ENCODE data around the gene TJP1.

Gene TJP1

DNA sequence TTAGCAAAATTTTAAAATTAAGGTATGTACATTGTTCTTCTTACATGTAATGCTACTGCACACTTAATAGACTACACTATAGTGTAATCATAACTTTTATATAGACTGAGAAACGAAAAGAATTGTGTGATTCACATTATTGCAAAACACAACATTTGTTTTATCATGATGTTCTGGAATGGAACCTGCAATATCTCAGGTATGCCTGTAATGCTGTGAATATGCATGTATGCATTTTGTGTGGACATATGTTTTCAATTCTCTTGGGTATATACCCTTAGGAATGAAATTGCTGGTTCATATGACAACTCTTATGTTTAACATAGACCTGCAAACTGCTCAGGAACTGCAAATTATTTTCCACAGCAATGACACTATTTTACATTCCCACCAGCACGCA lies 38.6 kb upstream of the TJP1 start:
- Histone ChIP-seq H3K4me1 (ENCODE audit: control insufficient read depth, insufficient read depth, low read length) (no peaks in the 10 kb centered on the region), H3K36me3 (ENCODE audit: control insufficient read depth in 2 of 2, insufficient read depth in 1 of 2, low read length in 2 of 2) (no peaks in the 10 kb centered on the region), H3K4me3 (ENCODE audit: low read depth, low read length) (no peak overlapping the region), H3K9me3 (ENCODE audit: control insufficient read depth, insufficient read depth, low read depth, low read length) (no peaks in the 10 kb centered on the region), H3K27ac (ENCODE audit: extremely low read depth, low read depth, low read length) (no peak overlapping the region)
- ChIA-PET POLR2A (no interaction called here), CTCF (no interaction called here)
- no peak for TF ChIP-seq ZSCAN4 (tag by site-specific recombination; IDR thresholded peaks at IDR 0.05)
- TF ChIP-seq, protein P1, sequence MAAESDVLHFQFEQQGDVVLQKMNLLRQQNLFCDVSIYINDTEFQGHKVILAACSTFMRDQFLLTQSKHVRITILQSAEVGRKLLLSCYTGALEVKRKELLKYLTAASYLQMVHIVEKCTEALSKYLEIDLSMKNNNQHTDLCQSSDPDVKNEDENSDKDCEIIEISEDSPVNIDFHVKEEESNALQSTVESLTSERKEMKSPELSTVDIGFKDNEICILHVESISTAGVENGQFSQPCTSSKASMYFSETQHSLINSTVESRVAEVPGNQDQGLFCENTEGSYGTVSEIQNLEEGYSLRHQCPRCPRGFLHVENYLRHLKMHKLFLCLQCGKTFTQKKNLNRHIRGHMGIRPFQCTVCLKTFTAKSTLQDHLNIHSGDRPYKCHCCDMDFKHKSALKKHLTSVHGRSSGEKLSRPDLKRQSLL (tag by site-specific recombination; IDR thresholded peaks at IDR 0.05): no peak

DNA sequence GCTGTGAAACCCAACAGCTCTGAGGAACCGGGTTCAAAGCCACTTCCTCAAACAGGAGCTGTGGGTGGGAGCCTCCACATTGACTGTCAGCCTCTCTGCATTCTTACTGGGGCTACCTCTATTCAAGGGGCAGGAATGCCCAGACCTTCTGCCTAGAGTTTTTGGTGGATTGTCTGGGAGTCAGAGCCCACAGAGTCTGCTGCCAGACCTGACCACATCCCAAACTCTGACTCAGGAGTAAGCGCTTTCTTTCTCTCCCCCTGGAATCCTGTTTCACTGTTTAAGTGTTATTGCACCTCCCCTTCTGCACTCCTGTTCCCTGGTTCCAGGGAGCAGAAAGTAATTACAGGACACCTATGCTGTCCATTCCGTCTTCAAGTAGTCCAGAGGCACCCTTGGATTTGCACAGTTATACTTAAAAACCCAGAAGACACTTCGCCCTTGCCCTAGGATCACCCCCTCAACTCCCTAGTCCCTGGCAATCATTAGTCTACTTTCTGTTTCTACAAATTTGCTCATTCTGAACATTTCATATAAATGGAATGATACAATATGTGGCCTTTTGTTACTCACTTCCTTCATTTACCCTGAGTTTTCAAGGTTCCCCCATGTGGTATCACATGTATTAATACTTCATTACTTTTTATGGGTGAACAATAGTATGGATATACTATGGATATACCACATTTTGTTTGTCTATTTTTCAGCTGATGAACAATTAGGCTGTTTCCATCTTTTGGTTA lies 37.9 kb upstream of the TJP1 start:
- Histone ChIP-seq H3K4me1 (ENCODE audit: control insufficient read depth, insufficient read depth, low read length) (no peaks in the 10 kb centered on the region), H3K9me3 (ENCODE audit: control insufficient read depth, insufficient read depth, low read depth, low read length) (no peaks in the 10 kb centered on the region), H3K27ac (ENCODE audit: extremely low read depth, low read depth, low read length) (no peak overlapping the region), H3K36me3 (ENCODE audit: control insufficient read depth in 2 of 2, insufficient read depth in 1 of 2, low read length in 2 of 2) (no peaks in the 10 kb centered on the region), H3K4me3 (ENCODE audit: low read depth, low read length) (no peak overlapping the region)
- TF ChIP-seq SP2 (tag by site-specific recombination; IDR thresholded peaks at IDR 0.05): no peak
- no peak for TF ChIP-seq ZNF561 (tag by site-specific recombination; IDR thresholded peaks at IDR 0.05; ENCODE audit: borderline replicate concordance)
- TF ChIP-seq, protein P2, sequence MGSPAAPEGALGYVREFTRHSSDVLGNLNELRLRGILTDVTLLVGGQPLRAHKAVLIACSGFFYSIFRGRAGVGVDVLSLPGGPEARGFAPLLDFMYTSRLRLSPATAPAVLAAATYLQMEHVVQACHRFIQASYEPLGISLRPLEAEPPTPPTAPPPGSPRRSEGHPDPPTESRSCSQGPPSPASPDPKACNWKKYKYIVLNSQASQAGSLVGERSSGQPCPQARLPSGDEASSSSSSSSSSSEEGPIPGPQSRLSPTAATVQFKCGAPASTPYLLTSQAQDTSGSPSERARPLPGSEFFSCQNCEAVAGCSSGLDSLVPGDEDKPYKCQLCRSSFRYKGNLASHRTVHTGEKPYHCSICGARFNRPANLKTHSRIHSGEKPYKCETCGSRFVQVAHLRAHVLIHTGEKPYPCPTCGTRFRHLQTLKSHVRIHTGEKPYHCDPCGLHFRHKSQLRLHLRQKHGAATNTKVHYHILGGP (tag by site-specific recombination; IDR thresholded peaks at IDR 0.05): no peak
- no peak for TF ChIP-seq ZNF776 (tag by site-specific recombination; IDR thresholded peaks at IDR 0.05; ENCODE audit: borderline replicate concordance)
- TF ChIP-seq ZNF140 (tag by site-specific recombination; IDR thresholded peaks at IDR 0.05): no peak
- TF ChIP-seq, protein P3, sequence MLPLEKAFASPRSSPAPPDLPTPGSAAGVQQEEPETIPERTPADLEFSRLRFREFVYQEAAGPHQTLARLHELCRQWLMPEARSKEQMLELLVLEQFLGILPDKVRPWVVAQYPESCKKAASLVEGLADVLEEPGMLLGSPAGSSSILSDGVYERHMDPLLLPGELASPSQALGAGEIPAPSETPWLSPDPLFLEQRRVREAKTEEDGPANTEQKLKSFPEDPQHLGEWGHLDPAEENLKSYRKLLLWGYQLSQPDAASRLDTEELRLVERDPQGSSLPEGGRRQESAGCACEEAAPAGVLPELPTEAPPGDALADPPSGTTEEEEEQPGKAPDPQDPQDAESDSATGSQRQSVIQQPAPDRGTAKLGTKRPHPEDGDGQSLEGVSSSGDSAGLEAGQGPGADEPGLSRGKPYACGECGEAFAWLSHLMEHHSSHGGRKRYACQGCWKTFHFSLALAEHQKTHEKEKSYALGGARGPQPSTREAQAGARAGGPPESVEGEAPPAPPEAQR (tag by site-specific recombination; IDR thresholded peaks at IDR 0.05): no peak
- no peak for TF ChIP-seq ZNF658 (tag by site-specific recombination; IDR thresholded peaks at IDR 0.05)
- TF ChIP-seq, protein P4, sequence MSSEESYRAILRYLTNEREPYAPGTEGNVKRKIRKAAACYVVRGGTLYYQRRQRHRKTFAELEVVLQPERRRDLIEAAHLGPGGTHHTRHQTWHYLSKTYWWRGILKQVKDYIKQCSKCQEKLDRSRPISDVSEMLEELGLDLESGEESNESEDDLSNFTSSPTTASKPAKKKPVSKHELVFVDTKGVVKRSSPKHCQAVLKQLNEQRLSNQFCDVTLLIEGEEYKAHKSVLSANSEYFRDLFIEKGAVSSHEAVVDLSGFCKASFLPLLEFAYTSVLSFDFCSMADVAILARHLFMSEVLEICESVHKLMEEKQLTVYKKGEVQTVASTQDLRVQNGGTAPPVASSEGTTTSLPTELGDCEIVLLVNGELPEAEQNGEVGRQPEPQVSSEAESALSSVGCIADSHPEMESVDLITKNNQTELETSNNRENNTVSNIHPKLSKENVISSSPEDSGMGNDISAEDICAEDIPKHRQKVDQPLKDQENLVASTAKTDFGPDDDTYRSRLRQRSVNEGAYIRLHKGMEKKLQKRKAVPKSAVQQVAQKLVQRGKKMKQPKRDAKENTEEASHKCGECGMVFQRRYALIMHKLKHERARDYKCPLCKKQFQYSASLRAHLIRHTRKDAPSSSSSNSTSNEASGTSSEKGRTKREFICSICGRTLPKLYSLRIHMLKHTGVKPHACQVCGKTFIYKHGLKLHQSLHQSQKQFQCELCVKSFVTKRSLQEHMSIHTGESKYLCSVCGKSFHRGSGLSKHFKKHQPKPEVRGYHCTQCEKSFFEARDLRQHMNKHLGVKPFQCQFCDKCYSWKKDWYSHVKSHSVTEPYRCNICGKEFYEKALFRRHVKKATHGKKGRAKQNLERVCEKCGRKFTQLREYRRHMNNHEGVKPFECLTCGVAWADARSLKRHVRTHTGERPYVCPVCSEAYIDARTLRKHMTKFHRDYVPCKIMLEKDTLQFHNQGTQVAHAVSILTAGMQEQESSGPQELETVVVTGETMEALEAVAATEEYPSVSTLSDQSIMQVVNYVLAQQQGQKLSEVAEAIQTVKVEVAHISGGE (tag by site-specific recombination; conservative IDR thresholded peaks at IDR 0.05; ENCODE audit: low read depth): no peak
- TF ChIP-seq, protein P5, sequence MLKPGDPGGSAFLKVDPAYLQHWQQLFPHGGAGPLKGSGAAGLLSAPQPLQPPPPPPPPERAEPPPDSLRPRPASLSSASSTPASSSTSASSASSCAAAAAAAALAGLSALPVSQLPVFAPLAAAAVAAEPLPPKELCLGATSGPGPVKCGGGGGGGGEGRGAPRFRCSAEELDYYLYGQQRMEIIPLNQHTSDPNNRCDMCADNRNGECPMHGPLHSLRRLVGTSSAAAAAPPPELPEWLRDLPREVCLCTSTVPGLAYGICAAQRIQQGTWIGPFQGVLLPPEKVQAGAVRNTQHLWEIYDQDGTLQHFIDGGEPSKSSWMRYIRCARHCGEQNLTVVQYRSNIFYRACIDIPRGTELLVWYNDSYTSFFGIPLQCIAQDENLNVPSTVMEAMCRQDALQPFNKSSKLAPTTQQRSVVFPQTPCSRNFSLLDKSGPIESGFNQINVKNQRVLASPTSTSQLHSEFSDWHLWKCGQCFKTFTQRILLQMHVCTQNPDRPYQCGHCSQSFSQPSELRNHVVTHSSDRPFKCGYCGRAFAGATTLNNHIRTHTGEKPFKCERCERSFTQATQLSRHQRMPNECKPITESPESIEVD (tag by site-specific recombination; IDR thresholded peaks at IDR 0.05): no peak
- no peak for TF ChIP-seq ZNF629 (tag by site-specific recombination; IDR thresholded peaks at IDR 0.05)
- no peak for TF ChIP-seq ZNF221 (tag by site-specific recombination; IDR thresholded peaks at IDR 0.05; ENCODE audit: borderline replicate concordance)
- TF ChIP-seq ZNF138 (tag by site-specific recombination; IDR thresholded peaks at IDR 0.05; ENCODE audit: borderline replicate concordance): no peak
- TF ChIP-seq ZFP37 (tag by site-specific recombination; IDR thresholded peaks at IDR 0.05): no peak
- no peak for TF ChIP-seq ZNF785 (tag by site-specific recombination; IDR thresholded peaks at IDR 0.05)
- TF ChIP-seq ZNF416 (tag by site-specific recombination; IDR thresholded peaks at IDR 0.05): no peak
- no peak for TF ChIP-seq ZNF394 (tag by site-specific recombination; IDR thresholded peaks at IDR 0.05; ENCODE audit: borderline replicate concordance)
- no peak for TF ChIP-seq ZNF184 (tag by site-specific recombination; IDR thresholded peaks at IDR 0.05)
- POLR2A ChIA-PET: no interaction called here
- CTCF ChIA-PET: no interaction called here
